ENCODE measurements around the gene PRLR. TPM values are rescaled to one million over a fixed set of nuclear protein-coding genes. Genes with fewer than 3 reads are reported as not detected.

PRLR gene
- total and polyA plus RNA-seq, 2 of the 13 experiments (the other 11 are each of a cell fraction or from before 2014, with no cell fraction given) = 12.2 to 13.3 TPM

DNA sequence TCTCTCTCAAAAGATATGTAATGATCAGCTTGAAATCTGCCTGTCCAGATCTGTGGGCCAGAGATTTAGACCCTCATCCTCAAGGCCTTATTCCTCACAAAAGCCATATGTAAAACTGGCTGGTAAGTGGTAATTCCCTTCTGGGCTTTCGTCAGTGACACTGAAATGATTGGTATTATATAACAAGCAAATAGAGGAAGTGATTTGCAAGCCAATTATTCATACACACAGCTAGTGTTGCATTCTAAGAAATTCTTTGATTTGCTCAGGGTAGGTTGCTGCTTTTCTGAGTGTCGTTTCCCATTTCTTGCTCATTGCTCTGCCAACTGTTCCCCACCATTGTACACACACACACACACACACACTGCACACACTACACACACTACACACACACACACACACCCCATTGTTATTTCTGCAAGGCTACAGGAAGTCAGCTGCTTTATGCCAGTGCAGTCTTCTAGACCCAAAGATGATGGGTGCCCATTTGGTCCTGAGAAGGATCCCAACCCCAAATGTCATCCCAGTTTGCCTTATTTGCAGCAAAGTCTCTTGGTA, 76.8 kb downstream of the PRLR start:
- in situ Hi-C loops (cut with HindIII; ENCODE audit: extremely low pct_ligation_motif_present, low pct_unique_long_range_greater_than_20kb) (no loop called here), intact Hi-C loops (cut with micrococcal nuclease; ENCODE audit: unreplicated experiment) (no loop called here)
- H3K4me1 ChIP-seq (ENCODE audit: insufficient read depth, low read length) = peaks cover 9% of the 10 kb centered on the region
- no peak overlapping the region for H3K4me2 ChIP-seq (ENCODE audit: low read depth, low read length)
- no peak for FAIRE-seq
- CTCF ChIA-PET (ENCODE audit: low intra/inter-chr PET ratio, low total read pairs) = no interaction called here
- no peaks in the 10 kb centered on the region for H4K20me1 ChIP-seq (ENCODE audit: insufficient read depth, low read length)
- no peak overlapping the region for H2AFZ ChIP-seq (ENCODE audit: low read length)
- no peaks in the 10 kb centered on the region for H3K36me3 ChIP-seq (replicated peaks in 1 of 2; ENCODE audit: control insufficient read depth in 1 of 2, insufficient read depth in 2 of 2, low read length in 2 of 2)
- WGBS (ENCODE audit: low lambda C conversion rate) = 92% methylated on average over 2 of the region's 2 CpGs
- no peak for ATAC-seq
- no TSS peak for BruUV-seq (replicated peaks)
- H3K79me2 ChIP-seq (ENCODE audit: insufficient read depth, low read length) = no peaks in the 10 kb centered on the region
- DNase-seq (ENCODE audit: low spot score) = no peak
- H3K4me3 ChIP-seq (replicated peaks in 1 of 3; ENCODE audit: insufficient read depth in 1 of 3, low read depth in 2 of 3, low read length in 3 of 3) = no peak overlapping the region
- H3K27ac ChIP-seq (ENCODE audit: extremely low read length, insufficient read depth, low read length) = no peak overlapping the region
- POLR2A ChIA-PET = no interaction called here
- H3K9ac ChIP-seq (ENCODE audit: insufficient read depth, low read depth, low read length) = no peak overlapping the region
- H3K27me3 ChIP-seq (ENCODE audit: control insufficient read depth in 1 of 2, insufficient read depth in 2 of 2, low read length in 2 of 2) = no peaks in the 10 kb centered on the region
- TF ChIP-seq SRSF1 (optimal IDR thresholded peaks at IDR 0.05; ENCODE audit: low read depth, low read length) = no peak
- TF ChIP-seq ZNF761 (CRISPR knock-in tag; conservative IDR thresholded peaks at IDR 0.05) = no peak
- no peak for TF ChIP-seq ARNTL (CRISPR knock-in tag; IDR thresholded peaks at IDR 0.05)
- TF ChIP-seq ZNF234 (CRISPR knock-in tag; conservative IDR thresholded peaks at IDR 0.05) = no peak
- TF ChIP-seq, protein P1, sequence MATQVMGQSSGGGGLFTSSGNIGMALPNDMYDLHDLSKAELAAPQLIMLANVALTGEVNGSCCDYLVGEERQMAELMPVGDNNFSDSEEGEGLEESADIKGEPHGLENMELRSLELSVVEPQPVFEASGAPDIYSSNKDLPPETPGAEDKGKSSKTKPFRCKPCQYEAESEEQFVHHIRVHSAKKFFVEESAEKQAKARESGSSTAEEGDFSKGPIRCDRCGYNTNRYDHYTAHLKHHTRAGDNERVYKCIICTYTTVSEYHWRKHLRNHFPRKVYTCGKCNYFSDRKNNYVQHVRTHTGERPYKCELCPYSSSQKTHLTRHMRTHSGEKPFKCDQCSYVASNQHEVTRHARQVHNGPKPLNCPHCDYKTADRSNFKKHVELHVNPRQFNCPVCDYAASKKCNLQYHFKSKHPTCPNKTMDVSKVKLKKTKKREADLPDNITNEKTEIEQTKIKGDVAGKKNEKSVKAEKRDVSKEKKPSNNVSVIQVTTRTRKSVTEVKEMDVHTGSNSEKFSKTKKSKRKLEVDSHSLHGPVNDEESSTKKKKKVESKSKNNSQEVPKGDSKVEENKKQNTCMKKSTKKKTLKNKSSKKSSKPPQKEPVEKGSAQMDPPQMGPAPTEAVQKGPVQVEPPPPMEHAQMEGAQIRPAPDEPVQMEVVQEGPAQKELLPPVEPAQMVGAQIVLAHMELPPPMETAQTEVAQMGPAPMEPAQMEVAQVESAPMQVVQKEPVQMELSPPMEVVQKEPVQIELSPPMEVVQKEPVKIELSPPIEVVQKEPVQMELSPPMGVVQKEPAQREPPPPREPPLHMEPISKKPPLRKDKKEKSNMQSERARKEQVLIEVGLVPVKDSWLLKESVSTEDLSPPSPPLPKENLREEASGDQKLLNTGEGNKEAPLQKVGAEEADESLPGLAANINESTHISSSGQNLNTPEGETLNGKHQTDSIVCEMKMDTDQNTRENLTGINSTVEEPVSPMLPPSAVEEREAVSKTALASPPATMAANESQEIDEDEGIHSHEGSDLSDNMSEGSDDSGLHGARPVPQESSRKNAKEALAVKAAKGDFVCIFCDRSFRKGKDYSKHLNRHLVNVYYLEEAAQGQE (IDR thresholded peaks at IDR 0.05; ENCODE audit: borderline replicate concordance in 1 of 2, low read depth in 1 of 2, low read length in 2 of 2) = no peak
- TF ChIP-seq, protein P2, sequence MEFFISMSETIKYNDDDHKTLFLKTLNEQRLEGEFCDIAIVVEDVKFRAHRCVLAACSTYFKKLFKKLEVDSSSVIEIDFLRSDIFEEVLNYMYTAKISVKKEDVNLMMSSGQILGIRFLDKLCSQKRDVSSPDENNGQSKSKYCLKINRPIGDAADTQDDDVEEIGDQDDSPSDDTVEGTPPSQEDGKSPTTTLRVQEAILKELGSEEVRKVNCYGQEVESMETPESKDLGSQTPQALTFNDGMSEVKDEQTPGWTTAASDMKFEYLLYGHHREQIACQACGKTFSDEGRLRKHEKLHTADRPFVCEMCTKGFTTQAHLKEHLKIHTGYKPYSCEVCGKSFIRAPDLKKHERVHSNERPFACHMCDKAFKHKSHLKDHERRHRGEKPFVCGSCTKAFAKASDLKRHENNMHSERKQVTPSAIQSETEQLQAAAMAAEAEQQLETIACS (CRISPR knock-in tag; IDR thresholded peaks at IDR 0.05) = no peak
- no peak for TF ChIP-seq ZNF589 (CRISPR knock-in tag; conservative IDR thresholded peaks at IDR 0.05)
- TF ChIP-seq, protein P3, sequence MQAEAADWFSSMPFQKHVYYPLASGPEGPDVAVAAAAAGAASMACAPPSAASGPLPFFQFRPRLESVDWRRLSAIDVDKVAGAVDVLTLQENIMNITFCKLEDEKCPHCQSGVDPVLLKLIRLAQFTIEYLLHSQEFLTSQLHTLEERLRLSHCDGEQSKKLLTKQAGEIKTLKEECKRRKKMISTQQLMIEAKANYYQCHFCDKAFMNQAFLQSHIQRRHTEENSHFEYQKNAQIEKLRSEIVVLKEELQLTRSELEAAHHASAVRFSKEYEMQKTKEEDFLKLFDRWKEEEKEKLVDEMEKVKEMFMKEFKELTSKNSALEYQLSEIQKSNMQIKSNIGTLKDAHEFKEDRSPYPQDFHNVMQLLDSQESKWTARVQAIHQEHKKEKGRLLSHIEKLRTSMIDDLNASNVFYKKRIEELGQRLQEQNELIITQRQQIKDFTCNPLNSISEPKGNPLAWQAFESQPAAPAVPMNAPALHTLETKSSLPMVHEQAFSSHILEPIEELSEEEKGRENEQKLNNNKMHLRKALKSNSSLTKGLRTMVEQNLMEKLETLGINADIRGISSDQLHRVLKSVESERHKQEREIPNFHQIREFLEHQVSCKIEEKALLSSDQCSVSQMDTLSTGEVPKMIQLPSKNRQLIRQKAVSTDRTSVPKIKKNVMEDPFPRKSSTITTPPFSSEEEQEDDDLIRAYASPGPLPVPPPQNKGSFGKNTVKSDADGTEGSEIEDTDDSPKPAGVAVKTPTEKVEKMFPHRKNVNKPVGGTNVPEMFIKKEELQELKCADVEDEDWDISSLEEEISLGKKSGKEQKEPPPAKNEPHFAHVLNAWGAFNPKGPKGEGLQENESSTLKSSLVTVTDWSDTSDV (CRISPR knock-in tag; IDR thresholded peaks at IDR 0.05) = no peak
- no peaks in the 10 kb centered on the region for H3K9me3 ChIP-seq (ENCODE audit: low read length)
